ENCODE measurements around the gene NLRP1.
"Not testable (repeated sequence)": the region's sequence is repeated elsewhere in the genome, so short reads cannot be mapped to it uniquely, and the experiment has no call there.

Gene NLRP1

DNA sequence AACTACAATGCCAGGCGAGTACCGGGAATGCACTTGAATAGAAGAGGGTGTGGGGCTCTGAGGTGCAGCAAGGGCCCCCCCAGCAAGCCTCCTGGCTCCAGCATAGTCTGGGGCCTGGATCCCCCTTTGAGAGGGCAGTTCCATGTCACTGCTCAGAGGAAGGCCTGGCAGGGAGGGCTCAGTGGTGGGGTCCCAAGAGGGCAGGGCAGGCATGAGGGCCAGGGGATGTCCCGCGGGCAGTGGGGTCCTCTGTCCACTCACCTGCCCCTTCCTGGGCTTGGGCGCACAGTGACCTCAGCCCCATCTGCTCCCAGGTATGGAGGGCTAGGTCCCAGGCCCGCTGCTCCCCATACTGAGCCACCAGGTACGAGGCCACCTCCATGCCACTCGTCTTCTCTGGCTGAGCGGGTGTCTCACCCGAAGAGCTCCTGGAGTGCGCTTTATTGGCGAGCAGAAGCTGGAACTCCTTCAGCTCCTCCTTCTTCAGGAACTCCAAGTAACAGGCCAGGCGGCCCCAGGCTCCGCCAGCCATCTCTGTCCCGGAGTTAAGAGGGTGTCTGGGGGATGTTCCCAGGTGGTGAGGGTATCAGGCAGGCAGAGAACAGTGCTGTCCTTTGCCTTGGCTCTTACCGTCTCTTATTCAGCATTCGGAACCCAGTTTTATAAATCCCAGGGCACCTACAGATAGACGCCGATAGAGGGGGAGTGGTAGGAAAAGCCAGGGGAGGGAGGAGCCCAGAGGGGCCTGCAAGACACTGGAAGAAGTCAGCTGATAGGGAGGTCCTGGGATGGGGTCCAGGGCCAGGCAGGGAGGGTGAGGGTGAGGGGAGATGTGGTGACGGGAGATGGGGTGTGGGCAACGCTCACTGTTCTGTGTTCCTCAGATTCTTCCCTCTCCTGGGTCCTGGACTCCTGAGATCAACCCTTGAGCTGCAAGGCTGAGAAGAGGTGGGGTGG, 605 bp downstream of the NLRP1 start:
- no peak for TF ChIP-seq Cebpa-rat (IDR thresholded peaks at IDR 0.05)
- Histone ChIP-seq H3K4me1 (peaks cover 70 to 78% (median 74%) of the 10 kb centered on the region in 10 experiments), H3K4me2 (peak overlapping the region; percentile 95 to 100 (median 99)), H3K27ac (peak overlapping the region; percentile 83 to 95 (median 92)), H3K9ac (peak overlapping the region; percentile 85 to 94 (median 92)), H3K36me3 (peaks cover 23 to 42% (median 32%) of the 10 kb centered on the region in 11 experiments), H3K27me3 (no peaks in the 10 kb centered on the region; a peak in 1 of 22 replicates), H3K4me3 (peak overlapping the region; percentile 62 to 96 (median 82)), H3K9me3 (replicated peaks in 1 of 11) (peaks cover 3 to 13% (median 8%) of the 10 kb centered on the region in 11 experiments; a peak in 13 of 22 replicates), H4K20me1 (peaks cover 0 to 33% (median 6%) of the 10 kb centered on the region in 11 experiments; a peak in 9 of 22 replicates)

DNA sequence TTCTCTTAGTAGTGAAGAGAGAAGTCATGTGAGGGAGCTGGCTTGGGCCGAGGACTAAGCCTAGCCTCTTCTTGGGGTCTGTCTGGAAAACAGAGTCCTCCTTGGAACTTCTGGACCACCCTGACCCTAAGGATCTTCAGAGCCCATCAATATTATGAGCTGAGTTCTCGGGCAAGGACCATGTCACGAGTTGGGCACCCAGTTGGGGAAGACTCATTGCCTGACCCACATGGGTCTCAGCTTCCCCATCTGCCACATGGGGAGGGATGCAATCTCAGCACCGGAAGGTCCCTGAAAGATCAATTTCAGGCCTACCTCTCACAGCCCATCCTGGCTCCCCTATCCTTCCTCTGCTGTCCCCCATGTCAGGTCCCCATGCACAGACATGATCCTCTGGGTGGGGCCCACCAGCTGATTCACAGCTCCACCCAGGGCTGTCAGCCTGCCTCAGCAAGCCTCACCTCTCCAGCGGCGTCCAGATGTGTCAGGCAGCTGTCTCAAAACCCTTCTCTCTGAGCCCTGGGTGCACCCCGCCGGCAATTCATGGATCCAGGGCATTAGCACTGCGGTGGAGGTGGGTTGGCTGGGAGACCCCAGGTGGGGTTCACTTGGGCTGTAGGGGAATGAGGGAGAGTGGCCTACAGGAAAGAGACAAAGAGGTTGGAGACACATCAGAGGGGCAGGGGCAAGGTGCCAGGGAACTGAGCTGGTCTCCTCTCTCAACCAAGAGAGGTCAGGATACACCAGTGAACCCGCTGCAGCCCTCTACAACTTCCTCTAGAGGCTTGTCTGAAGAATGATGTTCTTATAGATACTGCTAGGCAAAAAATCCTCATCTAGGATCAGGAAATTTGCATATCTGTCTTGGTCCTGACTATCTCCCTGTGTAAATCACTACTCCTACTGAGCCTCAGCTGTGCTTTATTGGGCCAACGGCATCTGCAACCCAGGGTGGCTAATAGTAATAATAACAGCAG, 1.8 kb downstream of the NLRP1 start:
- peaks cover 4 to 17% (median 12%) of the 10 kb centered on the region in 11 experiments; a peak in 13 of 22 replicates for H3K9me3 ChIP-seq (replicated peaks in 1 of 11)
- no peak for TF ChIP-seq Cebpa-rat (IDR thresholded peaks at IDR 0.05)
- H3K27ac ChIP-seq = peak overlapping the region in 10 of 11 experiments; percentile 83 to 95 (median 92); a peak in 19 of 22 replicates
- H3K36me3 ChIP-seq = peaks cover 24 to 43% (median 32%) of the 10 kb centered on the region in 11 experiments
- peak overlapping the region; percentile 62 to 96 (median 82); a peak in 19 of 20 replicates for H3K4me3 ChIP-seq
- H3K27me3 ChIP-seq = no peaks in the 10 kb centered on the region
- H3K9ac ChIP-seq = peak overlapping the region; percentile 85 to 94 (median 92)
- peak overlapping the region; percentile 95 to 100 (median 99) for H3K4me2 ChIP-seq
- peaks cover 70 to 78% (median 74%) of the 10 kb centered on the region in 10 experiments for H3K4me1 ChIP-seq
- H4K20me1 ChIP-seq = peaks cover 0 to 33% (median 6%) of the 10 kb centered on the region in 11 experiments; a peak in 9 of 22 replicates

DNA sequence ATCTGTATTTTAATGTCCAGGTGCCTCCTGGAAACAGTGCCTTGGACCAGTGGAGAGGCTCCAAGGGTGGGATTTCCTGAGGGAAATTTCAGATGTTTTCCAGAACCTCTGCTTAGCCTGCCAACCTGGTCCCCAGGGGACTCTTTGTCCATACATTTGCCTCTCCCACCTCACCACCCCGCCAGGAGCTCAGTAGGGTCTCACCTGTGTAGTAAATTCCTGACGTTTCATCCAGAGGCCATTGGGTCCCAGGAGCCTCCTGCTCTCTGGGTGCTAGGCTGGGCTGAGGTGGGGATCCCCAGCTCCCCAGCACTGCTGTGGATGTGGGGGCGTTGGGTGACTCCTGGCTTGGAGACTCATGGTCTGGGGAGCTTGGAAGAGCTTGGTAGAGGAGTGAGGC, 2.7 kb downstream of the NLRP1 start:
- Histone ChIP-seq H3K4me1 (peaks cover 63 to 72% (median 68%) of the 10 kb centered on the region in 10 experiments), H3K9ac (peak overlapping the region; percentile 66 to 93 (median 87)), H3K4me3 (peak overlapping the region in 6 of 10 experiments; percentile 70 to 96 (median 86); a peak in 11 of 20 replicates), H3K9me3 (replicated peaks in 1 of 11) (peaks cover 4 to 18% (median 12%) of the 10 kb centered on the region in 11 experiments; a peak in 13 of 22 replicates), H3K27ac (peak overlapping the region; percentile 59 to 95 (median 92); a peak in 20 of 22 replicates), H3K27me3 (no peaks in the 10 kb centered on the region), H3K36me3 (peaks cover 24 to 49% (median 32%) of the 10 kb centered on the region in 11 experiments), H3K4me2 (peak overlapping the region; percentile 95 to 100 (median 99); a peak in 21 of 22 replicates), H4K20me1 (peaks cover 0 to 35% (median 6%) of the 10 kb centered on the region in 11 experiments; a peak in 9 of 22 replicates)
- TF ChIP-seq Cebpa-rat (IDR thresholded peaks at IDR 0.05) = no peak

DNA sequence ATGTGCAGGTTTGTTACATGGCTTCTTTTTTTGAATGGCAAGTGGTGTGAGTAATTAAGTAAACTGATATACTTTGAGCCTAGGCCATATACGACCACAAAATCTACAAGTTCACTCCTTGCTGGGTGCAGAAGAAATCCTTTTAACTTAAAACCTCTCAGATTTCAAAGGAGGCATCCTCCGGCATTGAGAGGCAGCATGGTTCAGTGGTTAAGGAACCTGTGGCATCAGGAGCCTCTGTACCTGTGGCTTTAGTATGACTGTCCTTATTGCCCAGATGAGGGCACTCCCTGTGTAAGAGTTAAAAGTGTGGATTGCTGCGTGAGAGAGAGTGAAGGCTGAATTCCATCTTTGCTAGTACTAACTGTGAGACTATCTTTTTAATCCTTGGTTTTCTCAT, 3.3 kb downstream of the NLRP1 start:
- Histone ChIP-seq H4K20me1 (peaks cover 0 to 38% (median 6%) of the 10 kb centered on the region in 11 experiments; a peak in 9 of 22 replicates), H3K27ac (peak overlapping the region; percentile 59 to 95 (median 92); a peak in 21 of 22 replicates), H3K27me3 (no peaks in the 10 kb centered on the region), H3K4me3 (peak overlapping the region in 6 of 10 experiments; percentile 70 to 96 (median 86); a peak in 12 of 20 replicates), H3K4me2 (peak overlapping the region; percentile 95 to 100 (median 99)), H3K9me3 (replicated peaks in 1 of 11) (peaks cover 4 to 18% (median 12%) of the 10 kb centered on the region in 11 experiments; a peak in 13 of 22 replicates), H3K4me1 (peaks cover 56 to 66% (median 61%) of the 10 kb centered on the region in 10 experiments), H3K36me3 (peaks cover 24 to 51% (median 32%) of the 10 kb centered on the region in 11 experiments), H3K9ac (peak overlapping the region; percentile 66 to 93 (median 87))
- TF ChIP-seq Cebpa-rat (IDR thresholded peaks at IDR 0.05) = no peak

DNA sequence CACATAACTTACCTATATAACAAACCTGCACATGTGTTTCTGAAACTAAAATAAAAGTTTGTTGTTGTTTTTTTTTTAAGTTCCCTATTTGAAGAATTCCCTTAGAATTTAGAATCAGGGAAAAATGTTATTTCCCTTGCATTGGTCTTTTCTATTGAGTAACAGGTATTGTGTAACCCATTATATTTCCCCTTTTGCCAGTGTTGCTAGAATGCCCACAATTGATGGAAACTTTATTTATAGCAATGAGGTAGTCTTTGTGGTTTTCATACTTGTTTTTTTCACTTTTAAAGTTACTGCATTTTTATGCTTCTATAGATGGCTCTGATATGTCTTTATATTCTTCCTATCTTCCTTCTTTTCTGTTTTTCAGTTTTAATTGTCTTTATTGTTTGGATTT, 3.9 kb downstream of the NLRP1 start:
- Histone ChIP-seq H3K9me3 (replicated peaks in 1 of 11) (peaks cover 4 to 18% (median 12%) of the 10 kb centered on the region in 11 experiments; a peak in 13 of 22 replicates), H3K4me1 (peaks cover 50 to 60% (median 55%) of the 10 kb centered on the region in 10 experiments), H4K20me1 (peaks cover 0 to 38% (median 6%) of the 10 kb centered on the region in 11 experiments; a peak in 9 of 22 replicates), H3K27me3 (no peaks in the 10 kb centered on the region), H3K4me2 (peak overlapping the region; percentile 52 to 100 (median 99); a peak in 21 of 22 replicates), H3K4me3 (peak overlapping the region in 7 of 10 experiments; percentile 11 to 90 (median 42); a peak in 9 of 20 replicates), H3K36me3 (peaks cover 24 to 51% (median 33%) of the 10 kb centered on the region in 11 experiments), H3K27ac (peak overlapping the region; percentile 59 to 95 (median 92); a peak in 21 of 22 replicates), H3K9ac (peak overlapping the region in 9 of 11 experiments; percentile 21 to 93 (median 85); a peak in 16 of 22 replicates)
- peak in 4 of 11 experiments; percentile 31 to 94 (median 79); a peak in 7 of 22 replicates for TF ChIP-seq Cebpa-rat (IDR thresholded peaks at IDR 0.05)

DNA sequence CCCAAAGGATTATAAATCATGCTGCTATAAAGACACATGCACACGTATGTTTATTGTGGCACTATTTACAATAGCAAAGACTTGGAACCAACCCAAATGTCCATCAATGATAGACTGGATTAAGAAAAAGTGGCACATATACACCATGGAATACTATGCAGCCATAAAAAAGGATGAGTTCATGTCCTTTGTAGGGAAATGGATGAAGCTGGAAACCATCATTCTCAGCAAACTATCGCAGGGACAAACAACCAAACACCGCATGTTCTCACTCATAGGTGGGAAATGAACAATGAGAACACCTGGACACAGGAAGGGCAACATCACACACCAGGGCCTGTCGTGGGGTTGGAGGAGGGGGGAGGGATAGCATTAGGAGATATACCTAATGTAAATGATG, 5.5 kb downstream of the NLRP1 start:
- peaks cover 4 to 25% (median 20%) of the 10 kb centered on the region in 11 experiments; a peak in 16 of 22 replicates for H3K9me3 ChIP-seq (replicated peaks in 1 of 11)
- H4K20me1 ChIP-seq = peaks cover 0 to 38% (median 6%) of the 10 kb centered on the region in 11 experiments; a peak in 8 of 22 replicates
- peak overlapping the region in 1 of 11 experiments; percentile 99; a peak in 1 of 22 replicates for H3K4me2 ChIP-seq
- H3K27me3 ChIP-seq, H3K9ac ChIP-seq: not testable (repeated sequence)
- H3K36me3 ChIP-seq = peaks cover 25 to 64% (median 42%) of the 10 kb centered on the region in 11 experiments
- H3K4me3 ChIP-seq = peak overlapping the region in 1 of 10 experiments; percentile 27; a peak in 1 of 20 replicates
- H3K27ac ChIP-seq = peak overlapping the region in 4 of 11 experiments; percentile 92 to 95 (median 95); a peak in 4 of 22 replicates
- H3K4me1 ChIP-seq = peaks cover 40 to 50% (median 43%) of the 10 kb centered on the region in 10 experiments

DNA sequence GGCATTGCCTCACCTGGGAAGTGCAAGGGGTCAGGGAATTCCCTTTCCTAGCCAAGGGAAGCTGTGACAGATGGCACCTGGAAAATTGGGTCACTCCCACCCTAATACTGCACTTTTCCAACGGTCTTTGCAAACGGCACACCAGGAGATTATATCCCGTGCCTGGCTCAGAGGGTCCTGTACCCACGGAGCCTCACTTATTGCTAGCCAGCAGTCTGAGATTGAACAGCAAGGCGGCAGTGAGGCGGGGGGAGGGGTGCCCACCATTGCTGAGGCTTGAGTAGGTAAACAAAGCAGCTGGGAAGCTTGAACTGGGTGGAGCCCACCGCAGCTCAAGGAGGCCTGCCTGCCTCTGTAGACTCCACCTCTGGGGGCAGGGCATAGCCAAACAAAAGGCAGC, 11.3 kb downstream of the NLRP1 start:
- H3K9ac ChIP-seq, H3K4me2 ChIP-seq, H3K4me1 ChIP-seq, H3K27me3 ChIP-seq, H3K27ac ChIP-seq, H3K4me3 ChIP-seq: not testable (repeated sequence)
- H3K36me3 ChIP-seq = peaks cover 33 to 82% (median 66%) of the 10 kb centered on the region in 11 experiments
- peaks cover 3 to 66% (median 33%) of the 10 kb centered on the region in 11 experiments; a peak in 14 of 22 replicates for H4K20me1 ChIP-seq
- peaks cover 10 to 35% (median 24%) of the 10 kb centered on the region in 11 experiments; a peak in 20 of 22 replicates for H3K9me3 ChIP-seq (replicated peaks in 1 of 11)
